Endodermal cell (in vitro differentiated cells): ENCODE measurements around the gene SLC16A12. TPM values are rescaled to one million over a fixed set of nuclear protein-coding genes. Genes with fewer than 3 reads are reported as not detected.

ENCODE experiments used
- DNase-seq: peaks from one replicate; pipeline ENCODE4 v3.0.0-alpha.2; 2017
- H3K27ac ChIP-seq: 2 replicates; pipeline ENCODE4 v1.5.1; 2013; ENCODE audit warnings: mild to moderate bottlenecking, low read depth, low read length, moderate library complexity
- H3K27me3 ChIP-seq: 2 replicates; pipeline ENCODE4 v1.6.1; 2013; ENCODE audit warnings: mild to moderate bottlenecking, low read length, moderate library complexity; ENCODE audit not compliant: insufficient read depth, control insufficient read depth, poor library complexity, severe bottlenecking
- H3K36me3 ChIP-seq: 2 replicates; pipeline ENCODE4 v1.7.0; 2013; ENCODE audit warnings: mild to moderate bottlenecking, low read length, moderate library complexity; ENCODE audit not compliant: control insufficient read depth, insufficient read depth
- H3K4me1 ChIP-seq: one replicate; pipeline ENCODE4 v1.7.0; 2013; ENCODE audit warnings: low read length; ENCODE audit not compliant: control insufficient read depth, insufficient read depth
- H3K4me3 ChIP-seq: 2 replicates; pipeline ENCODE4 v1.5.1; 2013; ENCODE audit warnings: mild to moderate bottlenecking, low read length, moderate library complexity
- H3K9ac ChIP-seq: 2 replicates; pipeline ENCODE4 v1.6.1; 2013; ENCODE audit warnings: mild to moderate bottlenecking, low read length, moderate library complexity; ENCODE audit not compliant: poor library complexity, severe bottlenecking; ENCODE audit errors: extremely low read depth
- H3K9me3 ChIP-seq: 2 replicates; pipeline ENCODE4 v1.6.1; 2013; ENCODE audit warnings: mild to moderate bottlenecking, low read length, moderate library complexity; ENCODE audit not compliant: control insufficient read depth
- H3K27ac Mint-ChIP-seq: 2 replicates; pipeline ENCODE4 v1.8.0; 2020; ENCODE audit warnings: mixed read lengths
- H3K27me3 Mint-ChIP-seq: 2 replicates; pipeline ENCODE4 v1.8.0; 2021; ENCODE audit warnings: mild to moderate bottlenecking, mixed read lengths; ENCODE audit not compliant: insufficient read depth
- H3K36me3 Mint-ChIP-seq: 2 replicates; pipeline ENCODE4 v1.8.0; 2020; ENCODE audit warnings: low read depth, mixed read lengths
- H3K4me1 Mint-ChIP-seq: 2 replicates; pipeline ENCODE4 v1.8.0; 2020; ENCODE audit warnings: mixed read lengths
- H3K4me3 Mint-ChIP-seq: 2 replicates; pipeline ENCODE4 v1.8.0; 2020; ENCODE audit warnings: mild to moderate bottlenecking, moderate library complexity, mixed read lengths
- H3K9me3 Mint-ChIP-seq: 2 replicates; pipeline ENCODE4 v1.8.0; 2020; ENCODE audit warnings: mild to moderate bottlenecking, mixed read lengths
- WGBS, 2 experiments: methylation state at CpG; one replicate each; pipeline versions ENCODE4 v1.1.5 to v1.1.7; 2013; ENCODE audit warnings: missing lambda C conversion rate in 2 of 2, mixed read lengths in 1 of 2; ENCODE audit not compliant: insufficient coverage in 1 of 2, insufficient read length in 1 of 2; 5-methylcytosine and 5-hydroxymethylcytosine counted together
- total RNA-seq, 2 donors: library from RNA; stranded (reverse); fragmentation: NEBNext Ultra II Directional in 1 of 2; extraction: Animal tissue kit (Norgen Biotek cat#: 25700) in 1 of 2; gene quantifications; 2 replicates in 1 of 2; 3 replicates in 1 of 2; pipeline ENCODE4 v1.2.1, GENCODE V29; 2021
- TF ChIP-seq, protein P1 (sequence below): fragments of 200-600 bp; sonication (generic); conservative IDR thresholded peaks from 2 replicates; pipeline ENCODE4 v1.5.0; 2021; ENCODE audit warnings: antibody characterized with exemption, mild to moderate bottlenecking

The SLC16A12 gene
- total RNA-seq, 2 donors from 2014 or later, result 0.33 to 2.3 TPM

DNA sequence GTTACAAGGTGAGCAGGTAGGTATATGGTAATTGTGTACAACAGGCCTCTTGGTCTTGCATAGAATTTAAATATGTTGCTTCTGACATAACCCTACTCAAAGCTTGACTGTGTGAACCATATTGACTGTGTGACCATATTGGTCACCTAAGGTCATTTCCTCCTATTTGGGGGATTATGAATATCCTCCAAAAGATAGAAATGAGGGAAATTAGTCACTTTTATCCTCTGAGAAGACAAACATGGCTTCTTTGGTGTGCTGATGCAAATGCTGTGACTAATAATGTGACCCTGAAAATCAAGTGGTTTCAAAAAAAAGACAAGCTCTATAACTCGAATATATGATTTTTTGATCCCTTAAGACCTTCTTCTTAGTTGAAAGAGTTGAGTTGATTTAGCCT is 93.1 kb downstream of the SLC16A12 start:
- 100% methylated on average over 1 of the region's 1 CpG; no CpG with 5 or more reads in 1 of the 2 experiments for WGBS, 2 experiments
- DNase-seq, result no peak
- H3K9me3 Mint-ChIP-seq, result peaks cover 23% of the 10 kb centered on the region
- no peak overlapping the region for H3K27ac ChIP-seq
- no peaks in the 10 kb centered on the region for H3K36me3 ChIP-seq
- no peaks in the 10 kb centered on the region for H3K27me3 ChIP-seq
- H3K27ac Mint-ChIP-seq, result no peak overlapping the region
- H3K27me3 Mint-ChIP-seq, result no peaks in the 10 kb centered on the region
- H3K4me1 ChIP-seq, result no peaks in the 10 kb centered on the region
- no peak overlapping the region for H3K9ac ChIP-seq
- H3K4me3 Mint-ChIP-seq, result no peak overlapping the region
- H3K36me3 Mint-ChIP-seq, result peaks cover 12% of the 10 kb centered on the region
- no peaks in the 10 kb centered on the region for H3K4me1 Mint-ChIP-seq
- no peak overlapping the region for H3K4me3 ChIP-seq
- TF ChIP-seq, protein P1, sequence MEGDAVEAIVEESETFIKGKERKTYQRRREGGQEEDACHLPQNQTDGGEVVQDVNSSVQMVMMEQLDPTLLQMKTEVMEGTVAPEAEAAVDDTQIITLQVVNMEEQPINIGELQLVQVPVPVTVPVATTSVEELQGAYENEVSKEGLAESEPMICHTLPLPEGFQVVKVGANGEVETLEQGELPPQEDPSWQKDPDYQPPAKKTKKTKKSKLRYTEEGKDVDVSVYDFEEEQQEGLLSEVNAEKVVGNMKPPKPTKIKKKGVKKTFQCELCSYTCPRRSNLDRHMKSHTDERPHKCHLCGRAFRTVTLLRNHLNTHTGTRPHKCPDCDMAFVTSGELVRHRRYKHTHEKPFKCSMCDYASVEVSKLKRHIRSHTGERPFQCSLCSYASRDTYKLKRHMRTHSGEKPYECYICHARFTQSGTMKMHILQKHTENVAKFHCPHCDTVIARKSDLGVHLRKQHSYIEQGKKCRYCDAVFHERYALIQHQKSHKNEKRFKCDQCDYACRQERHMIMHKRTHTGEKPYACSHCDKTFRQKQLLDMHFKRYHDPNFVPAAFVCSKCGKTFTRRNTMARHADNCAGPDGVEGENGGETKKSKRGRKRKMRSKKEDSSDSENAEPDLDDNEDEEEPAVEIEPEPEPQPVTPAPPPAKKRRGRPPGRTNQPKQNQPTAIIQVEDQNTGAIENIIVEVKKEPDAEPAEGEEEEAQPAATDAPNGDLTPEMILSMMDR, result no peak
- peaks cover 5% of the 10 kb centered on the region for H3K9me3 ChIP-seq

DNA sequence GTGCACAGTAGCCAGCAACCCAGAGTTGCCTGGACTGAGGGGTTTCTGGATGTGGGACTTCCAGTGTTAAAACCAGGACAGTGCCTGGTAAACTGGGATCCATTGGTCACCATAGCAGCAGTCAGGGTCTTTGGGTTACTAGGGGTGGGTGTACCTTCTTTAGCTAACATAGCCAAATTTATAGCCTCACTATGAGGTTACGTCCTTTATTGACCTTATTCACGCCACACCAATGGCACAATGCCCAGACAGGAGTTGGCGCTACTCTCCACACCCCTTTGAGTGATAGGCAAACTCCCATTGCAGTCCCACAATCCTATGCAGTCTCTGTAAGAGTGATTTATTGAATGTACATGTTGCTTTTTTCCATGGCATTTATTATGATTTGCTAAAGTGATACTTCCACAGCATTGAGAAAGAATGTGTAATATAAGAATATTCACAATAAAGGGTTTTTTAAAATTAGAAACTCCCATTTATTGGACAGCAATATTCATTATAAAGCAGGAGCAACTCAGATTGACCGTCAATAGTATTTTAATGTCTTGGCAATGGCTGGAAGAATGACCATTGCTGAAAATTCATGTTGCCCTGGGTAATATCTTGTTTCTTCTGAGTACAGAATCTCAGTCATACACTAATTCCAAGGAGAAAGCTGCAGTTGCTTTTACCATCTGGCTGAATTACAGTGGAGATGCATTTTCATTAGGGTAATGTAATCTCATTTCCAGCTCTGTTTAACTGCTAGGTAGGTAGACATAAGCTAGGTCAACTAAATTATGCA is 95.0 kb downstream of the SLC16A12 start:
- TF ChIP-seq, protein P1, result no peak
- Histone ChIP-seq H3K36me3 (no peaks in the 10 kb centered on the region), H3K9ac (no peak overlapping the region), H3K27me3 (no peaks in the 10 kb centered on the region), H3K4me1 (no peaks in the 10 kb centered on the region), H3K9me3 (peaks cover 5% of the 10 kb centered on the region), H3K27ac (no peak overlapping the region), H3K4me3 (no peak overlapping the region)
- no peaks in the 10 kb centered on the region for H3K4me1 Mint-ChIP-seq
- peaks cover 9% of the 10 kb centered on the region for H3K36me3 Mint-ChIP-seq
- peaks cover 6% of the 10 kb centered on the region for H3K9me3 Mint-ChIP-seq
- H3K27me3 Mint-ChIP-seq, result no peaks in the 10 kb centered on the region
- 93 to 100% methylated on average over 1 to 4 of the region's 4 CpGs for WGBS, 2 experiments
- no peak overlapping the region for H3K4me3 Mint-ChIP-seq
- no peak overlapping the region for H3K27ac Mint-ChIP-seq
- no peak for DNase-seq

- no peak overlapping the region for H3K4me3 Mint-ChIP-seq
- H3K4me1 Mint-ChIP-seq, result no peaks in the 10 kb centered on the region
- whole genome bisulfite sequencing, 2 experiments, result 82 to 91% methylated on average over 3 to 4 of the region's 4 CpGs
- no peak overlapping the region for H3K4me3 ChIP-seq
- no peak overlapping the region for H3K27ac Mint-ChIP-seq
- DNase-seq, result no peak
- no peaks in the 10 kb centered on the region for H3K9me3 ChIP-seq
- H3K9ac ChIP-seq, result no peak overlapping the region
- H3K9me3 Mint-ChIP-seq, result no peaks in the 10 kb centered on the region
- H3K4me1 ChIP-seq, result no peaks in the 10 kb centered on the region
- peaks cover under 1% of the 10 kb centered on the region for H3K36me3 Mint-ChIP-seq
- H3K27me3 Mint-ChIP-seq, result no peaks in the 10 kb centered on the region
- TF ChIP-seq, protein P1, result no peak
- no peak overlapping the region for H3K27ac ChIP-seq
- H3K36me3 ChIP-seq, result no peaks in the 10 kb centered on the region
- no peaks in the 10 kb centered on the region for H3K27me3 ChIP-seq
Measured at GRCh38 chr10:89438525-89438924, 96.9 kb downstream of the SLC16A12 start.
